Right atrium auricular region (tissue), 2 donors: Measurements from ENCODE around the gene ODAD3. TPM values are rescaled to one million over a fixed set of nuclear protein-coding genes. Genes with fewer than 3 reads are reported as not detected.

Experiments
- DNase-seq: peaks from one replicate; pipeline ENCODE4 v3.0.0-alpha.2; 2019; ENCODE audit warnings: low spot score
- H3K27ac ChIP-seq, 2 donors: fragments of 200-600 bp; sonication (generic); 1 replicate in 1 of 2; 2 replicates in 1 of 2; pipeline ENCODE4 v1.5.1; 2016 to 2019
- H3K27me3 ChIP-seq, 2 donors: fragments of 200-600 bp; sonication (generic); one replicate each; pipeline versions ENCODE4 v1.5.1 to v1.6.0; 2017 to 2019
- H3K36me3 ChIP-seq: fragments of 200-600 bp; sonication (generic); one replicate; pipeline ENCODE4 v1.5.1; 2016
- H3K4me1 ChIP-seq, 2 donors: fragments of 200-600 bp; sonication (generic); one replicate each; pipeline versions ENCODE4 v1.5.1 to v1.6.0; 2017 to 2019
- H3K4me3 ChIP-seq, 2 donors: fragments of 200-600 bp; sonication (generic); 1 replicate in 1 of 2; 2 replicates in 1 of 2; pipeline ENCODE4 v1.5.1; 2017 to 2019; ENCODE audit warnings: mild to moderate bottlenecking in 1 of 2, moderate library complexity in 1 of 2
- H3K9me3 ChIP-seq, 2 donors: fragments of 200-600 bp; sonication (generic); one replicate each; pipeline ENCODE4 v1.5.1; 2019
- total RNA-seq, 2 donors: library from RNA; depleted of rRNA; stranded (reverse); fragments of >200 nt; gene quantifications; one replicate each; pipeline ENCODE4 v1.1.0, GENCODE V29; 2016
- TF ChIP-seq, protein P1 (sequence below), 2 donors: fragments of 200-600 bp; sonication (generic); IDR thresholded peaks; one replicate each; pipeline ENCODE4 v1.5.1; 2019; ENCODE audit warnings: antibody characterized with exemption in 2 of 2

Gene ODAD3
- total RNA-seq, 2 donors from 2014 or later = 0.22 to 0.59 TPM

DNA sequence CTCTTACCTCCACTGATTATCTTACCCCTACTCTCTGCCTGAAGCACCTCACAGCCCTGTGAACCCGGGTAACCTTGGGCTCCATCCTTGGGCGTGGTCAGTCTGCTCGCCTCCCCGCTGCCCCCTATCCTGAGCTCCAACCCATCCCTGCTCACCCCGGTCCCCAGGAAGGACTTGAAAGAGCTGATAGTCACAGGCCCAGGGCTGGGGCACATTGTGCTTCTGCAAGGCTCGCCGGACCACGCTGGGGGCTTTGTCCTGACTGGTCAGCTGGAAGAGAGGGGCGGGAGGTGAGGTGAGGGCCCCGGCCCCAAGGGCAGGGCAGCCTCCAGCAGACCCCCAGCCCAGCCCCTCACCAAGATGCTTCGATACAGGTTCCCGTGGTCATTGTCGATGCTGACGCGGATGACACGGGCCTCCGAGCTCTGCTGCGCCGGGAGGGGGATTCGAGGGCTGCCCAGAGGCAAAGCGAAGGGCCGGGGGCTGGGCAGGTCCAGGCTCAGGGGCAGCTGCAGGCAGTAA, 37.8 kb downstream of the ODAD3 start:
- no peaks in the 10 kb centered on the region for H3K4me1 ChIP-seq
- DNase-seq = no peak
- TF ChIP-seq, protein P1, sequence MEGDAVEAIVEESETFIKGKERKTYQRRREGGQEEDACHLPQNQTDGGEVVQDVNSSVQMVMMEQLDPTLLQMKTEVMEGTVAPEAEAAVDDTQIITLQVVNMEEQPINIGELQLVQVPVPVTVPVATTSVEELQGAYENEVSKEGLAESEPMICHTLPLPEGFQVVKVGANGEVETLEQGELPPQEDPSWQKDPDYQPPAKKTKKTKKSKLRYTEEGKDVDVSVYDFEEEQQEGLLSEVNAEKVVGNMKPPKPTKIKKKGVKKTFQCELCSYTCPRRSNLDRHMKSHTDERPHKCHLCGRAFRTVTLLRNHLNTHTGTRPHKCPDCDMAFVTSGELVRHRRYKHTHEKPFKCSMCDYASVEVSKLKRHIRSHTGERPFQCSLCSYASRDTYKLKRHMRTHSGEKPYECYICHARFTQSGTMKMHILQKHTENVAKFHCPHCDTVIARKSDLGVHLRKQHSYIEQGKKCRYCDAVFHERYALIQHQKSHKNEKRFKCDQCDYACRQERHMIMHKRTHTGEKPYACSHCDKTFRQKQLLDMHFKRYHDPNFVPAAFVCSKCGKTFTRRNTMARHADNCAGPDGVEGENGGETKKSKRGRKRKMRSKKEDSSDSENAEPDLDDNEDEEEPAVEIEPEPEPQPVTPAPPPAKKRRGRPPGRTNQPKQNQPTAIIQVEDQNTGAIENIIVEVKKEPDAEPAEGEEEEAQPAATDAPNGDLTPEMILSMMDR (IDR thresholded peaks at IDR 0.05) = no peak
- no peaks in the 10 kb centered on the region for H3K27me3 ChIP-seq
- H3K27ac ChIP-seq = no peak overlapping the region
- H3K9me3 ChIP-seq = no peaks in the 10 kb centered on the region
- no peak overlapping the region for H3K4me3 ChIP-seq
- H3K36me3 ChIP-seq = no peaks in the 10 kb centered on the region

- TF ChIP-seq, protein P1 (IDR thresholded peaks at IDR 0.05) = no peak
- DNase-seq = no peak
- Histone ChIP-seq H3K4me3 (no peak overlapping the region), H3K27me3 (no peaks in the 10 kb centered on the region), H3K27ac (no peak overlapping the region), H3K4me1 (no peaks in the 10 kb centered on the region), H3K36me3 (no peaks in the 10 kb centered on the region), H3K9me3 (peaks cover 0 to 11% of the 10 kb centered on the region in 2 donors)
These were observed 43.8 kb downstream of the ODAD3 start for GRCh38 chr19:11390933-11391680.

GRCh38 chr19:11390359-11390758, 44.6 kb downstream of the ODAD3 start:
- TF ChIP-seq, protein P1 (IDR thresholded peaks at IDR 0.05) = no peak
- no peak overlapping the region for H3K4me3 ChIP-seq
- peaks cover 0 to 11% of the 10 kb centered on the region in 2 donors for H3K9me3 ChIP-seq
- H3K27me3 ChIP-seq = no peaks in the 10 kb centered on the region
- no peak overlapping the region for H3K27ac ChIP-seq
- no peak for DNase-seq
- H3K4me1 ChIP-seq = no peaks in the 10 kb centered on the region
- H3K36me3 ChIP-seq = no peaks in the 10 kb centered on the region

- no peak for DNase-seq
- no peak overlapping the region for H3K4me3 ChIP-seq
- peaks cover 0 to 11% of the 10 kb centered on the region in 2 donors for H3K9me3 ChIP-seq
- TF ChIP-seq, protein P1 (IDR thresholded peaks at IDR 0.05) = no peak
- no peaks in the 10 kb centered on the region for H3K36me3 ChIP-seq
- no peaks in the 10 kb centered on the region for H3K27me3 ChIP-seq
- no peak overlapping the region for H3K27ac ChIP-seq
- H3K4me1 ChIP-seq = peaks cover 0 to 21% of the 10 kb centered on the region in 2 donors
These were observed 47.5 kb downstream of the ODAD3 start for GRCh38 chr19:11387162-11388034.

DNA sequence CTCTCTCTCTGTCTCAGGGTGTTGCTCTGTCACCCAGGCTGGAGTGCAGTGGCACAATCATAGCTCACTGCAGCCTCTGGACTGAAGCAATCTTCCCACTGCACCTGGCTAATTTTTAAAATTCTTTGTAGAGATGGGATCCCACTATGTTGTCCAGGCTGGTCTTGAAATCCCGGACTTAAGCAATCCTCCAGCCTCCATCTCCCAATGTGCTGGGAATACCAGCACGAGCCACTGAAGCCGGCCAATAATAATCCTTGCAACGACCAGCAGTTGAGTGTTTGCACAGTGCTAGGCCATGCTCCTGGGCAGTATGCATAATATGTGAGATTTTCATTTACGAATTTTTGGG, 50.2 kb downstream of the ODAD3 start:
- Histone ChIP-seq H3K9me3 (no peaks in the 10 kb centered on the region), H3K27me3 (no peaks in the 10 kb centered on the region), H3K36me3 (no peaks in the 10 kb centered on the region), H3K27ac (no peak overlapping the region), H3K4me3 (no peak overlapping the region), H3K4me1 (peaks cover 0 to 29% of the 10 kb centered on the region in 2 donors)
- TF ChIP-seq, protein P1 (IDR thresholded peaks at IDR 0.05) = no peak
- no peak for DNase-seq
